ENCODE results near the gene KIAA0232. TPM values are rescaled to one million over a fixed set of nuclear protein-coding genes. Genes with fewer than 3 reads are reported as not detected.

The KIAA0232 gene
- total and polyA plus RNA-seq, 2 experiments from 2014 or later, result 11.3 to 34.3 TPM

GRCh38 chr4:6815029-6815836 lies 32.7 kb downstream of the KIAA0232 start:
- Histone ChIP-seq H3K79me2 (peaks cover 100% of the 10 kb centered on the region), H4K20me1 (ENCODE audit: insufficient read depth, poor library complexity, severe bottlenecking) (peaks cover 35% of the 10 kb centered on the region), H3K36me3 (replicated peaks; ENCODE audit: insufficient read depth, low read depth) (no peaks in the 10 kb centered on the region), H3K9me3 (ENCODE audit: low read depth) (peaks cover 15% of the 10 kb centered on the region), H3K4me1 (ENCODE audit: insufficient read depth) (no peaks in the 10 kb centered on the region), H3K4me3 (no peak overlapping the region), H3K9me2 (replicated peaks; ENCODE audit: insufficient read depth) (no peaks in the 10 kb centered on the region), H3K27ac (no peak overlapping the region), H3K4me2 (no peak overlapping the region), H3K27me3 (no peaks in the 10 kb centered on the region), H2AFZ (no peak overlapping the region)
- TF ChIP-seq CTCF (IDR thresholded peaks at IDR 0.05; ENCODE audit: poor library complexity), result no peak
- TF ChIP-seq EZH2phosphoT487 (IDR thresholded peaks at IDR 0.05; ENCODE audit: low read depth, severe bottlenecking, unreplicated experiment), result no peak
- no peak for TF ChIP-seq EZH2 (IDR thresholded peaks at IDR 0.05; ENCODE audit: borderline replicate concordance)
- DNase-seq (ENCODE audit: low spot score), result no peak
- WGBS (ENCODE audit: low lambda C conversion rate, missing lambda C conversion rate), result 96% methylated on average over 9 of the region's 9 CpGs

- H4K20me1 ChIP-seq (ENCODE audit: insufficient read depth, poor library complexity, severe bottlenecking), result peaks cover 21% of the 10 kb centered on the region
- H3K27me3 ChIP-seq, result no peaks in the 10 kb centered on the region
- no peaks in the 10 kb centered on the region for H3K36me3 ChIP-seq (replicated peaks; ENCODE audit: insufficient read depth, low read depth)
- peaks cover 20% of the 10 kb centered on the region for H3K9me3 ChIP-seq (ENCODE audit: low read depth)
- H3K4me1 ChIP-seq (ENCODE audit: insufficient read depth), result no peaks in the 10 kb centered on the region
- no peak for DNase-seq (ENCODE audit: low spot score)
- TF ChIP-seq EZH2phosphoT487 (IDR thresholded peaks at IDR 0.05; ENCODE audit: low read depth, severe bottlenecking, unreplicated experiment), result no peak
- TF ChIP-seq CTCF (IDR thresholded peaks at IDR 0.05; ENCODE audit: poor library complexity), result no peak
- no peak for TF ChIP-seq EZH2 (IDR thresholded peaks at IDR 0.05; ENCODE audit: borderline replicate concordance)
- no peak overlapping the region for H3K4me3 ChIP-seq
- H3K27ac ChIP-seq, result no peak overlapping the region
- H3K79me2 ChIP-seq, result peaks cover 94% of the 10 kb centered on the region
- no peak overlapping the region for H2AFZ ChIP-seq
- H3K9me2 ChIP-seq (replicated peaks; ENCODE audit: insufficient read depth), result no peaks in the 10 kb centered on the region
- H3K4me2 ChIP-seq, result no peak overlapping the region
- WGBS (ENCODE audit: low lambda C conversion rate, missing lambda C conversion rate), result 100% methylated on average over 1 of the region's 1 CpG
Measured at GRCh38 chr4:6819295-6819694, 36.8 kb downstream of the KIAA0232 start.

GRCh38 chr4:6820695-6821094 lies 38.2 kb downstream of the KIAA0232 start:
- no peaks in the 10 kb centered on the region for H3K27me3 ChIP-seq
- 100% methylated on average over 1 of the region's 1 CpG for whole genome bisulfite sequencing (ENCODE audit: low lambda C conversion rate, missing lambda C conversion rate)
- no peak for DNase-seq (ENCODE audit: low spot score)
- no peak overlapping the region for H3K4me2 ChIP-seq
- H4K20me1 ChIP-seq (ENCODE audit: insufficient read depth, poor library complexity, severe bottlenecking), result peaks cover 25% of the 10 kb centered on the region
- no peak overlapping the region for H3K4me3 ChIP-seq
- H2AFZ ChIP-seq, result no peak overlapping the region
- no peaks in the 10 kb centered on the region for H3K9me2 ChIP-seq (replicated peaks; ENCODE audit: insufficient read depth)
- H3K36me3 ChIP-seq (replicated peaks; ENCODE audit: insufficient read depth, low read depth), result no peaks in the 10 kb centered on the region
- peaks cover 20% of the 10 kb centered on the region for H3K9me3 ChIP-seq (ENCODE audit: low read depth)
- H3K4me1 ChIP-seq (ENCODE audit: insufficient read depth), result no peaks in the 10 kb centered on the region
- H3K27ac ChIP-seq, result no peak overlapping the region
- peaks cover 93% of the 10 kb centered on the region for H3K79me2 ChIP-seq
- no peak for TF ChIP-seq CTCF (IDR thresholded peaks at IDR 0.05; ENCODE audit: poor library complexity)
- no peak for TF ChIP-seq EZH2phosphoT487 (IDR thresholded peaks at IDR 0.05; ENCODE audit: low read depth, severe bottlenecking, unreplicated experiment)
- TF ChIP-seq EZH2 (IDR thresholded peaks at IDR 0.05; ENCODE audit: borderline replicate concordance), result no peak
